ENCODE measurements around the gene CHST11. TPM values are rescaled to one million over a fixed set of nuclear protein-coding genes. Genes with fewer than 3 reads are reported as not detected.

Gene CHST11
- total RNA-seq, 2 experiments from 2014 or later: 39.3 to 45.3 TPM

DNA sequence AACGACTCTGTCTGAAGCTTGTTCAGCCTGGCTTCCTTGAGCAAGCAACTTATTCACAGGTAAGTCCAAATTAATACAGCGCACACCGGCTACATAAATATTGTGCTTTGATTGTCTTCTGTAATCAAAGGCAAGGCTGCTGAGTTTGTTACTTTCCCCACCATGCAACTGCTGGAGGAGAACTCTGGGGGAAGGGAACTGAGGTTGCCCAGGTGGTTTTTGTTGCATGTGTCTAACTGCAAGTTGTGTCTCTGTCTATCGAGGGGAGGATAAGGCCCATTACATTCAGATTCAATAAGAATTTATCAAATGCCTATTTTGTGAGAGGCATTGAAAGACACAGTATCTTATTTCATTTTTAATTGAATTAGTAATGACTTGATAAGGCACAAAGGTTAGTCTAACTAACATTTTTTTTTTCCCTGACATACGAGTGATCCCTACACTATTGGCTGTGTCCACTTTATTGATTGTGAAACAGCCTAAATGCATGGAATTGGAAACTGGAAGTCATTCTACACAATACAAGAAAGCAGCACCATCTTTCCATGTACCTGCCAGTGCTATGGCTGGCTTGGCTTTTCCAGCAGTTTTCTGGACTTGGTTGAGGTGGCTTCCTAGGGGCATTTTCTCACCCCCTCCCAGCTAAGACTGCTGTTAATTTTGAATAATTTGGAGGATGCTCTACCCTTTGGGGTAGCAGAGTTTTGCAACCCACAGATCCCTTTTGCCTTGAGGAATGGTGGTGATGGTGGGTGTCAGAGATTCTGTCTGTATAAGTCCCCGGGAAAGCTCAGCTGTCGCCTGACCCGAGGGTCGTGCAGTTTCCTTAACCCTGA is 951 bp upstream of the CHST11 start:
- peaks cover 8% of the 10 kb centered on the region for H3K36me3 Mint-ChIP-seq (ENCODE audit: low read depth)
- CTCF ChIA-PET: interaction anchor here (1.4 to 2.1 kb wide), 4 partner anchors 22 to 597 kb away, joined by 3 to 7 read pairs (median 4); no protein-coding TSS in a partner anchor
- H3K27me3 Mint-ChIP-seq (ENCODE audit: low read depth): peaks cover 2% of the 10 kb centered on the region
- peak overlapping the region; percentile 97 for H3K4me3 Mint-ChIP-seq
- H3K9me3 Mint-ChIP-seq: no peaks in the 10 kb centered on the region
- peaks cover 21% of the 10 kb centered on the region for H3K4me1 Mint-ChIP-seq (ENCODE audit: low read depth)
- H3K27ac Mint-ChIP-seq: no peak overlapping the region
- no peak for DNase-seq
- intact Hi-C loops (cut with micrococcal nuclease): loop anchor here (1.0 to 5.0 kb wide), 8 partner anchors 73 to 475 kb away; partner anchors contain the start of gene TXNRD1

DNA sequence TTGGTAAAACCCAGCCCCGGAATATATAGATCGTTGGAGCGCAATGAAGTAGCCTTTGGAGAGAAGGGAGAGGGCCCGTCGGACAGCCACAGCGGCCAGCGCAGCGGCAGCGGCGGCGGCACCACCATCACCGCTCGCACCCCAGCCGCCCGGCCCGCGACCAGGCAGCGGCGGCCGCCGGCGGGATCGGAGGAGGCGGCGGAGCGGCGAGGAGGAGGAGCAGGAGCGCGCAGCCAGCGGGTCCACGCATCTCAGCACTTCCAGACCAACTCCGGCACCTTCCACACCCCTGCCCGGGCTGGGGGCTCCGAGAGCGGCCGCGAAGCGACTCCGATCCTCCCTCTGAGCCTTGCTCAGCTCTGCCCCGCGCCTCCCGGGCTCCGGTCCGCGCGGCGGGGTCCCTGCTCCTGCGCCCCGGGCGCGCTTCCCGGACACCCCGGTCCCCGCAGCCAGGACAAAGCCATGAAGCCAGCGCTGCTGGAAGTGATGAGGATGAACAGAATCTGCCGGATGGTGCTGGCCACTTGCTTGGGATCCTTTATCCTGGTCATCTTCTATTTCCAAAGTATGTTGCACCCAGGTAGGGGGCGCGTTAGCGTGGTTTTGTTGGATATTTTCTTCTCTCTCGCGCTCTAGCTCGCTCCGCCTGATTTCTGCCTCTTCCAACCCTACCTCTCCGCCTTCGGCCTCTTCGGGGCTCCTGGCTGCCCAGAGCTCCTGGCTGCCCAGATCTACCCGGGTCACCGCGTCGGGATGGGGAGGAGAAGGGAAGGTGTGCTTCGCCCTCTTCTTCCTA is 400 bp downstream of the CHST11 start:
- intact Hi-C loops (cut with micrococcal nuclease): loop anchor here (1.0 to 5.0 kb wide), 9 partner anchors 75 to 474 kb away; partner anchors contain the start of gene TXNRD1
- peaks cover 2% of the 10 kb centered on the region for H3K27me3 Mint-ChIP-seq (ENCODE audit: low read depth)
- H3K27ac Mint-ChIP-seq: peak overlapping the region; percentile 94

GRCh38 chr12:104457746-104458693 is 1.3 kb downstream of the CHST11 start:
- H3K4me1 Mint-ChIP-seq (ENCODE audit: low read depth): peaks cover 41% of the 10 kb centered on the region
- CTCF ChIA-PET: interaction anchor here (0.6 to 2.4 kb wide), 16 partner anchors 10 to 575 kb away, joined by 3 to 9 read pairs (median 4); no protein-coding TSS in a partner anchor
- peaks cover 8% of the 10 kb centered on the region for H3K36me3 Mint-ChIP-seq (ENCODE audit: low read depth)
- H3K4me3 Mint-ChIP-seq: peak overlapping the region; percentile 97
- intact Hi-C loops (cut with micrococcal nuclease): loop anchor here (1.0 to 5.0 kb wide), 9 partner anchors 111 to 501 kb away; partner anchors contain the start of genes SLC41A2 and TXNRD1
- no peaks in the 10 kb centered on the region for H3K9me3 Mint-ChIP-seq
- peak; percentile 62 for DNase-seq
- H3K27ac Mint-ChIP-seq: peak overlapping the region; percentile 94
- peaks cover 2% of the 10 kb centered on the region for H3K27me3 Mint-ChIP-seq (ENCODE audit: low read depth)

More for the DNA sequence above, 400 bp downstream of the CHST11 start:
- H3K9me3 Mint-ChIP-seq: no peaks in the 10 kb centered on the region
- H3K4me1 Mint-ChIP-seq (ENCODE audit: low read depth): peaks cover 32% of the 10 kb centered on the region
- peak overlapping the region; percentile 97 for H3K4me3 Mint-ChIP-seq
- H3K36me3 Mint-ChIP-seq (ENCODE audit: low read depth): peaks cover 8% of the 10 kb centered on the region
- CTCF ChIA-PET: interaction anchor here (0.6 to 2.4 kb wide), 14 partner anchors 10 to 595 kb away, joined by 3 to 9 read pairs (median 4); no protein-coding TSS in a partner anchor
- peak; percentile 75 for DNase-seq

DNA sequence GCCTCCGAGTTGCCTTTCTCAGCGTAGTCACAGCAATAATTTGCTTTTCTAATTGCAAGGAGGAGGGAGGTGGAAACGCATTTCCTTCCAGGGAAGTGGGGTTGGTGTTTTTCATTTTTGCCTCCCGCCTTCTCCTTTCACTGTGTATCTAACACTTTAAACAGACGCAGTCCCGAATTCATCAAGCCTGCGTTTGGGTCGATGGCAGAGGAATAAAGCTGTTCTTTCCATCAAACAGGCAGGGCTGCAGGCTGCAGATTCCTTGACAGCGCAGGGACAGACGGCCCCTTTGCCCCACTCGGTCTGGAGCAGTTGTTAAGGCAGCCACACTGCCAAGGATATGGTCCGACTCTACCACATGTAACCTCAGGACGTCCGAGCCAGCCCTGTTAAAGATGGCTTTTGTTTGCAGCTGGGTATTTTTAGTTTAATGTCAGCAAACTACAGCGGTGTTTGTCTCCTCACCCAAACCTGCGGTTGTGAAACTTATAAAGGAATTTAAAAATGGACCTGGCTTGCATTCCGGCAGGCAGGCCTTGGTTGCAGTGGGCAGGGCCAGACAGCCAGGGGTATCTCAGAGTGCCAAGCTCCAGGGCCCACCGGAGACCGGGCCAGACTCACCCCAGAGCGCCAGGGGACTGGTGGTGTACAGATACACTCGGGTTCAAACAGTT is 2.1 kb downstream of the CHST11 start:
- Mint-ChIP-seq H3K27me3 (ENCODE audit: low read depth) (peaks cover 2% of the 10 kb centered on the region), H3K4me3 (peak overlapping the region; percentile 97), H3K27ac (peak overlapping the region; percentile 85), H3K36me3 (ENCODE audit: low read depth) (peaks cover 8% of the 10 kb centered on the region), H3K9me3 (no peaks in the 10 kb centered on the region), H3K4me1 (ENCODE audit: low read depth) (peaks cover 48% of the 10 kb centered on the region)
- DNase-seq: peak; percentile 29
- intact Hi-C loops (cut with micrococcal nuclease): loop anchor here (1.0 to 5.0 kb wide), 6 partner anchors 39 to 500 kb away; partner anchors contain the start of genes SLC41A2 and TXNRD1
- CTCF ChIA-PET: interaction anchor here (1.2 to 2.4 kb wide), 5 partner anchors 40 to 237 kb away, joined by 3 to 9 read pairs (median 4); no protein-coding TSS in a partner anchor

DNA sequence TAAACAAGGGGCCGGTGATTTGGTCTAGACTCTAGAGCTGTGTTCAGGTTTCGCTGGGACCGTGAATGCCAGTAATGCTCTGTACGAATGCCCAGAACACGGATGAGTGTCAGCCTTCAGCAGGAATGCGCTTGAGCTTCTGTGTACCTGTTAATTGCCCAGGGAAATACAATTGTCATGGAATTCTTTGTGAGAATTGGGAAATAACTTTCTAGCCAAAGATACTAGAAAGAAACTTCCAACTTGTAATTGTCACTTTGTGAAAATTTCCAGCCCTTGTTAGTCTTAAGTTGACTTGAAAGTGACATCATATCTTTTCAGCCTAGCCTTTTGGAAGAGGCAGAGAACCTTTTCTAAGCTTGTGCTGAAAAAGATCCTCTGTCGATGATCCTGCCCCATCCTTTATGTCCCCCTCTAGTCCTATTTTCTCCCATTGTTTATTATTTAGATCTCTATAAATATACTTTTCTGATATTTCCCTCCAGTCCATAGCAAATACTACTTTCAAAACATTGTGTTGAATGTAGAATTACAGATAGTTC is 2.7 kb downstream of the CHST11 start:
- H3K27ac Mint-ChIP-seq: peak overlapping the region; percentile 85
- intact Hi-C loops (cut with micrococcal nuclease): loop anchor here (1.0 to 5.0 kb wide), 5 partner anchors 39 to 499 kb away; partner anchors contain the start of genes SLC41A2 and TXNRD1
- peaks cover 9% of the 10 kb centered on the region for H3K36me3 Mint-ChIP-seq (ENCODE audit: low read depth)
- CTCF ChIA-PET: interaction anchor here (0.5 to 2.4 kb wide), 7 partner anchors 14 to 236 kb away, joined by 3 to 9 read pairs (median 4); no protein-coding TSS in a partner anchor
- peaks cover 2% of the 10 kb centered on the region for H3K27me3 Mint-ChIP-seq (ENCODE audit: low read depth)
- H3K9me3 Mint-ChIP-seq: no peaks in the 10 kb centered on the region
- peak overlapping the region; percentile 97 for H3K4me3 Mint-ChIP-seq
- DNase-seq: no peak
- H3K4me1 Mint-ChIP-seq (ENCODE audit: low read depth): peaks cover 51% of the 10 kb centered on the region

DNA sequence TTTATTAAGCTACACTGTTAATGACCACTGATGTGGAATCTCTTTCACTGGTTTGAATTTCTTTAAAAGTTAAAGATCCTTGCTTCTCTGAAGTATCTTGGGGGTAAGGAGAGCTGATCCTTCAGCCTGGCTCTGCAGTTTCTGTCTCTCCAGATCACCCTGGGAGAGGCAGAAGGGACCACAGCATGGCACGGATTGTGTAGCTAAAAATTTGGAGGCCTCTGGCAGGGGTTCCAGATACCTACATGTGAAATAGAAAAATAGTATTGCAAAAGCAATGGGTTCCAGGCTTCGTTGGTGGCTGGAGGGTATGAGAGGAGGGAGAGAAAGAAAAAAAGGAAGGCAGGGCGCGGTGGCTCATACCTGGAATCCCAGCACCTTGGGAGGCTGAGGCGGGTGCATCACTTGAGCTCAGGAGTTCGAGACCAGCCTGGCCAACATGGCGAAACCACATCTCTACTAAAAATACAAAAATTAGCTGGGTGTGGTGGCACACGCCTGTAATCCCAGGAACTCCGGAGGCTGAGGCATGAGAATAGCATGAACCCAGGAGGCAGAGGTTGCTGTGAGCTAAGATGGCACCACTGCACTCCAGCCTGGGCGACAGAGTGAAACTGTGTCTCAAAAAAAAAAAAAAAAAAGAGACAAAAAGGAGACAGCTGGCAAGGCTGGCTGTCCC is 3.4 kb downstream of the CHST11 start:
- peaks cover 2% of the 10 kb centered on the region for H3K27me3 Mint-ChIP-seq (ENCODE audit: low read depth)
- peaks cover 58% of the 10 kb centered on the region for H3K4me1 Mint-ChIP-seq (ENCODE audit: low read depth)
- peaks cover 11% of the 10 kb centered on the region for H3K36me3 Mint-ChIP-seq (ENCODE audit: low read depth)
- H3K4me3 Mint-ChIP-seq: peak overlapping the region; percentile 97
- no peak for DNase-seq
- CTCF ChIA-PET: interaction anchor here (0.6 to 2.1 kb wide), 7 partner anchors 17 to 235 kb away, joined by 3 to 5 read pairs (median 3); no protein-coding TSS in a partner anchor
- no peaks in the 10 kb centered on the region for H3K9me3 Mint-ChIP-seq
- intact Hi-C loops (cut with micrococcal nuclease): loop anchor here (5.0 to 10.0 kb wide), 2 partner anchors 533 to 775 kb away; partner anchors contain the start of gene APPL2
- peak overlapping the region; percentile 57 for H3K27ac Mint-ChIP-seq

GRCh38 chr12:104460973-104461698 is 4.4 kb downstream of the CHST11 start:
- no peak overlapping the region for H3K4me3 Mint-ChIP-seq
- peaks cover 11% of the 10 kb centered on the region for H3K36me3 Mint-ChIP-seq (ENCODE audit: low read depth)
- H3K27me3 Mint-ChIP-seq (ENCODE audit: low read depth): peaks cover 2% of the 10 kb centered on the region
- no peak overlapping the region for H3K27ac Mint-ChIP-seq
- H3K4me1 Mint-ChIP-seq (ENCODE audit: low read depth): peaks cover 62% of the 10 kb centered on the region
- no peak for DNase-seq
- H3K9me3 Mint-ChIP-seq: no peaks in the 10 kb centered on the region
- CTCF ChIA-PET: interaction anchor here (1.2 to 2.1 kb wide), 2 partner anchors 16 to 234 kb away, joined by 3 to 5 read pairs; no protein-coding TSS in a partner anchor
- intact Hi-C loops (cut with micrococcal nuclease): loop anchor here (5.0 to 10.0 kb wide), 2 partner anchors 534 to 774 kb away; partner anchors contain the start of gene APPL2

- intact Hi-C loops (cut with micrococcal nuclease): loop anchor here (2.0 to 10.0 kb wide), 4 partner anchors 42 to 772 kb away; partner anchors contain the start of gene APPL2
- Mint-ChIP-seq H3K4me1 (ENCODE audit: low read depth) (peaks cover 69% of the 10 kb centered on the region), H3K36me3 (ENCODE audit: low read depth) (peaks cover 11% of the 10 kb centered on the region), H3K27me3 (ENCODE audit: low read depth) (no peaks in the 10 kb centered on the region), H3K9me3 (no peaks in the 10 kb centered on the region), H3K27ac (peak overlapping the region; percentile 84), H3K4me3 (peak overlapping the region; percentile 10)
- CTCF ChIA-PET: interaction anchor here (2.1 kb wide), 1 partner anchor 15 kb away, joined by 5 read pairs; no protein-coding TSS in a partner anchor
- DNase-seq: no peak
Measured at GRCh38 chr12:104462325-104462724, 5.6 kb downstream of the CHST11 start.

DNA sequence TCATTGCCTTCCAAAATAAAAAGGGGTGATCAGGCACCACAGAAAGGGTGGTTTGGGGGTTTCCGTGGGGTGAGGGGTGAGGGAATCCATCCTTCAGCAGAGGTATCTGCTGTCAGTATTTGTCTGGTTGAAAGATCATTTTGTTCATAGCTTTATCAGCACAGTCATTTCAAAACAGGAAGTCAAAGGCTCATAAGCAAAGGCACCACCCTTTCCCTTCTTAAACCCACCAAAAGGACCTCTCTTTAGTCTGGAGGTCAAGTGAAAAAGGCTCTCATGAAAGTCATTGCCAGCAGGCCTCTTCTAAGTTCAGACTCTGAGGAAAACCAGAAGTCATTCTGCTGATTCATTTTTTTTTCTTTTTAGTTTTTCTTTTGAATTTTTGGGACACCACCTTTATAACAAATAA is 6.2 kb downstream of the CHST11 start:
- intact Hi-C loops (cut with micrococcal nuclease): loop anchor here (1.0 to 10.0 kb wide), 10 partner anchors 15 to 772 kb away; partner anchors contain the start of gene APPL2
- Mint-ChIP-seq H3K36me3 (ENCODE audit: low read depth) (peaks cover 11% of the 10 kb centered on the region), H3K27me3 (ENCODE audit: low read depth) (no peaks in the 10 kb centered on the region), H3K4me1 (ENCODE audit: low read depth) (peaks cover 75% of the 10 kb centered on the region), H3K4me3 (peak overlapping the region; percentile 49), H3K27ac (peak overlapping the region; percentile 84), H3K9me3 (no peaks in the 10 kb centered on the region)
- DNase-seq: peak; percentile 65
- CTCF ChIA-PET: no interaction called here
